H9 (cell line): ENCODE measurements around the gene DUSP16. TPM values are rescaled to one million over a fixed set of nuclear protein-coding genes. Genes with fewer than 3 reads are reported as not detected.

Experiments
- DNase-seq: peaks from one replicate; pipeline ENCODE4 v3.0.0-alpha.2; 2017
- H2AFZ ChIP-seq: one replicate; pipeline ENCODE4 v1.6.1; 2013; ENCODE audit warnings: mild to moderate bottlenecking, low read length, control low read depth, moderate library complexity
- H2AK5ac ChIP-seq: 2 replicates; pipeline ENCODE4 v1.6.1; 2013; ENCODE audit warnings: low read length, control low read depth, mixed read lengths; ENCODE audit not compliant: insufficient read length
- H2BK120ac ChIP-seq: one replicate; pipeline ENCODE4 v1.6.1; 2013; ENCODE audit warnings: low read depth, mild to moderate bottlenecking, low read length, control low read depth, inconsistent platforms; ENCODE audit not compliant: poor library complexity, severe bottlenecking
- H2BK12ac ChIP-seq: 2 replicates; pipeline ENCODE4 v1.6.1; 2013; ENCODE audit warnings: low read length, control low read depth, mixed read lengths, low read depth; ENCODE audit not compliant: insufficient read length
- H2BK15ac ChIP-seq: 2 replicates; pipeline ENCODE4 v1.6.1; 2013; ENCODE audit warnings: low read depth, low read length, control low read depth
- H2BK20ac ChIP-seq: one replicate; pipeline ENCODE4 v1.6.1; 2013; ENCODE audit warnings: low read depth, mild to moderate bottlenecking, low read length, control low read depth, inconsistent platforms; ENCODE audit not compliant: poor library complexity, severe bottlenecking
- H2BK5ac ChIP-seq: 2 replicates; pipeline ENCODE4 v1.6.1; 2013; ENCODE audit warnings: low read length, control low read depth, mixed read lengths; ENCODE audit not compliant: insufficient read length
- H3K14ac ChIP-seq: 2 replicates; pipeline ENCODE4 v1.6.1; 2013; ENCODE audit warnings: low read length, control low read depth; ENCODE audit not compliant: insufficient read depth
- H3K18ac ChIP-seq: 2 replicates; pipeline ENCODE4 v1.6.1; 2013; ENCODE audit warnings: low read depth, mild to moderate bottlenecking, mixed read lengths, low read length, control low read depth; ENCODE audit not compliant: insufficient read length
- H3K23ac ChIP-seq: 2 replicates; pipeline ENCODE4 v1.6.1; 2013; ENCODE audit warnings: low read length, control low read depth, mixed read lengths, low read depth; ENCODE audit not compliant: insufficient read length
- H3K23me2 ChIP-seq: 2 replicates; pipeline ENCODE4 v1.6.1; 2013; ENCODE audit warnings: low read depth, mild to moderate bottlenecking, mixed read lengths, low read length, control low read depth; ENCODE audit not compliant: insufficient read length, poor library complexity, severe bottlenecking
- H3K27ac ChIP-seq: 2 replicates; pipeline ENCODE4 v1.5.1; 2013; ENCODE audit warnings: low read length, control low read depth, mixed read lengths, low read depth; ENCODE audit not compliant: insufficient read length
- H3K27me3 ChIP-seq: 2 replicates; pipeline ENCODE4 v1.6.1; 2013; ENCODE audit warnings: low read length, control low read depth, inconsistent platforms; ENCODE audit not compliant: insufficient read depth
- H3K4ac ChIP-seq: 2 replicates; pipeline ENCODE4 v1.6.1; 2013; ENCODE audit warnings: low read depth, mild to moderate bottlenecking, control low read depth, inconsistent platforms, low read length, moderate library complexity
- H3K4me1 ChIP-seq: 2 replicates; pipeline ENCODE4 v1.6.1; 2013; ENCODE audit warnings: low read length, control low read depth, inconsistent platforms; ENCODE audit not compliant: insufficient read depth
- H3K4me2 ChIP-seq: 2 replicates; pipeline ENCODE4 v1.6.1; 2013; ENCODE audit warnings: low read length, control low read depth, mixed read lengths; ENCODE audit not compliant: insufficient read length, insufficient read depth
- H3K56ac ChIP-seq: 2 replicates; pipeline ENCODE4 v1.6.1; 2013; ENCODE audit warnings: low read depth, mild to moderate bottlenecking, mixed read lengths, low read length, control low read depth; ENCODE audit not compliant: insufficient read length
- H3K79me1 ChIP-seq: 2 replicates; pipeline ENCODE4 v1.6.1; 2013; ENCODE audit warnings: low read depth, mild to moderate bottlenecking, moderate library complexity, low read length, control low read depth, inconsistent platforms; ENCODE audit not compliant: insufficient read depth, poor library complexity, severe bottlenecking
- H3K79me2 ChIP-seq: 2 replicates; pipeline ENCODE4 v1.6.1; 2013; ENCODE audit warnings: low read length, control low read depth, inconsistent platforms; ENCODE audit not compliant: insufficient read depth
- H3K9ac ChIP-seq: 2 replicates; pipeline ENCODE4 v1.6.1; 2013; ENCODE audit warnings: low read length, control low read depth, mixed read lengths; ENCODE audit not compliant: insufficient read length; ENCODE audit errors: extremely low read depth
- H3K9me3 ChIP-seq: one replicate; pipeline ENCODE4 v1.6.1; 2013; ENCODE audit warnings: low read depth, low read length, inconsistent platforms; ENCODE audit not compliant: control insufficient read depth
- H3T11ph ChIP-seq: one replicate; pipeline ENCODE4 v1.6.1; 2013; ENCODE audit warnings: mild to moderate bottlenecking, low read length, control low read depth, inconsistent platforms
- H4K20me1 ChIP-seq: one replicate; pipeline ENCODE4 v1.6.1; 2013; ENCODE audit not compliant: control insufficient read depth, insufficient read length, insufficient read depth
- H4K5ac ChIP-seq: 2 replicates; pipeline ENCODE4 v1.6.1; 2013; ENCODE audit warnings: low read depth, mild to moderate bottlenecking, mixed read lengths, low read length, control low read depth; ENCODE audit not compliant: insufficient read length
- H4K8ac ChIP-seq: replicated peaks from 2 replicates; pipeline ENCODE4 v1.6.1; 2013; ENCODE audit warnings: low read length, control low read depth, mixed read lengths, low read depth; ENCODE audit not compliant: insufficient read length
- H4K91ac ChIP-seq: 2 replicates; pipeline ENCODE4 v1.6.1; 2013; ENCODE audit warnings: low read depth, mild to moderate bottlenecking, moderate library complexity, mixed read lengths, low read length, control low read depth; ENCODE audit not compliant: insufficient read length
- H3K27ac Mint-ChIP-seq, 3 experiments: 2 replicates in 2 of 3; 3 replicates in 1 of 3; pipeline ENCODE4 v1.8.0; 2020 to 2021; ENCODE audit warnings: mixed read lengths in 3 of 3, mild to moderate bottlenecking in 1 of 3, moderate library complexity in 1 of 3
- H3K27me3 Mint-ChIP-seq: 2 replicates; pipeline ENCODE4 v1.8.0; 2021; ENCODE audit warnings: low read depth, mild to moderate bottlenecking, moderate library complexity, mixed read lengths
- H3K36me3 Mint-ChIP-seq, 3 experiments: 2 replicates in 2 of 3; 3 replicates in 1 of 3; pipeline ENCODE4 v1.8.0; 2020 to 2021; ENCODE audit warnings: low read depth in 3 of 3, mixed read lengths in 3 of 3; ENCODE audit not compliant: insufficient read depth in 1 of 3
- H3K4me1 Mint-ChIP-seq, 2 experiments: 2 replicates each; pipeline ENCODE4 v1.8.0; 2020; ENCODE audit warnings: mixed read lengths in 2 of 2
- H3K4me3 Mint-ChIP-seq, 2 experiments: 2 replicates in 1 of 2; 3 replicates in 1 of 2; pipeline ENCODE4 v1.8.0; 2020 to 2021; ENCODE audit warnings: mild to moderate bottlenecking in 2 of 2, mixed read lengths in 2 of 2, moderate library complexity in 1 of 2
- H3K9me3 Mint-ChIP-seq, 2 experiments: 2 replicates in 1 of 2; 3 replicates in 1 of 2; pipeline ENCODE4 v1.8.0; 2020; ENCODE audit warnings: mild to moderate bottlenecking in 2 of 2, mixed read lengths in 2 of 2, moderate library complexity in 1 of 2
- CTCF ChIP-seq: fragments of 200-600 bp; sonication (generic); conservative IDR thresholded peaks from 3 replicates; pipeline ENCODE4 v1.8.0; 2021; ENCODE audit warnings: antibody characterized with exemption, mild to moderate bottlenecking
- WGBS: extraction: QIAGEN DNeasy Blood & Tissue Kit; methylation state at CpG from one replicate; pipeline ENCODE4 v1.1.7; 2013; ENCODE audit warnings: missing lambda C conversion rate, low lambda C conversion rate, mixed read lengths; ENCODE audit not compliant: insufficient read length; ENCODE audit errors: extremely low coverage; 5-methylcytosine and 5-hydroxymethylcytosine counted together
- total RNA-seq: library from RNA; stranded (reverse); gene quantifications from 2 replicates; pipeline ENCODE4 v1.2.1, GENCODE V29; 2021

The DUSP16 gene
- total RNA-seq, 1 experiment from 2014 or later, result 64.0 TPM

GRCh38 chr12:12428961-12429657 is 133.6 kb downstream of the DUSP16 start:
- Mint-ChIP-seq H3K36me3 (peaks cover 3 to 8% (median 5%) of the 10 kb centered on the region in 3 experiments), H3K4me1 (peaks cover 11 to 15% of the 10 kb centered on the region in 2 experiments), H3K27me3 (no peaks in the 10 kb centered on the region; the same call in 1 of the 2 replicates), H3K4me3 (no peak overlapping the region), H3K27ac (no peak overlapping the region; a peak in 1 of 7 replicates), H3K9me3 (peaks cover 7% of the 10 kb centered on the region in 2 experiments)
- Histone ChIP-seq H3K56ac (no peak overlapping the region), H3K79me2 (no peaks in the 10 kb centered on the region), H2AK5ac (no peak overlapping the region), H2BK12ac (no peak overlapping the region), H3K9me3 (no peaks in the 10 kb centered on the region), H4K20me1 (no peaks in the 10 kb centered on the region), H4K91ac (no peak overlapping the region), H2BK20ac (no peak overlapping the region), H3K27me3 (no peaks in the 10 kb centered on the region), H2BK120ac (no peak overlapping the region), H3K79me1 (no peaks in the 10 kb centered on the region), H2BK5ac (no peak overlapping the region), H3K18ac (no peak overlapping the region), H3K4ac (no peak overlapping the region), H2AFZ (no peak overlapping the region), H3T11ph (no peak overlapping the region), H2BK15ac (no peak overlapping the region), H4K8ac (no peak overlapping the region), H3K4me2 (no peak overlapping the region), H3K14ac (no peak overlapping the region), H3K23me2 (no peaks in the 10 kb centered on the region), H3K27ac (no peak overlapping the region), H3K23ac (no peak overlapping the region), H3K4me1 (no peaks in the 10 kb centered on the region), H3K9ac (no peak overlapping the region), H4K5ac (no peak overlapping the region)
- no peak for DNase-seq
- no peak for TF ChIP-seq CTCF
- WGBS, result no CpG with 5 or more reads among the region's 7 CpGs
